Hematopoietic multipotent progenitor cell treated with erythropoietin and hydrocortisone succinate and interleukin-3 and kit ligand, for 17 days (in vitro differentiated cells): Measurements from ENCODE around the gene LNX2.
"Not testable (repeated sequence)": the region's sequence is repeated elsewhere in the genome, so short reads cannot be mapped to it uniquely, and the experiment has no call there.

Source experiments
- DNase-seq: peaks from one replicate; pipeline ENCODE4 v3.0.0-alpha.2; 2015; ENCODE audit warnings: low spot score

Gene LNX2

GRCh38 chr13:27637289-27637626 is 16.9 kb upstream of the LNX2 start:
- DNase-seq: no peak

GRCh38 chr13:27636589-27637288 is 16.4 kb upstream of the LNX2 start:
- DNase-seq: no peak

DNA sequence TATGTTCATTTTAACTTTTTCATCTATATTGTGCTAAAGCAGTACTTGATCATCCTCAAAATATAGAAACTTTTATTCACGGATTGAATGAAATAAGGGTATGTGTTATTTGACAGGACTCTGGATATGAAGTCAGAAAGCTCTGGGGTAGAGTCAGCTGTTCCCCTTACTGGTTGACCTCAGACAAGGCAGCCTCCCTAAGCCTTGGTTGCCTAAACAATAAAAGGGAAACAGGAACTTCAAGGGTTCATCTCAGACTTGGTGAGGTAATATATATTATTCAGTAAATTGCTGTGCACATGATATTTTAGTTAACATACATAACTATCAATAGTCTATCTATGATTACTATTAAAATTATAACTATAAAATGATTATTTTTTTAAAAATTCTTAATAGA is 14.9 kb upstream of the LNX2 start:
- DNase-seq: no peak

DNA sequence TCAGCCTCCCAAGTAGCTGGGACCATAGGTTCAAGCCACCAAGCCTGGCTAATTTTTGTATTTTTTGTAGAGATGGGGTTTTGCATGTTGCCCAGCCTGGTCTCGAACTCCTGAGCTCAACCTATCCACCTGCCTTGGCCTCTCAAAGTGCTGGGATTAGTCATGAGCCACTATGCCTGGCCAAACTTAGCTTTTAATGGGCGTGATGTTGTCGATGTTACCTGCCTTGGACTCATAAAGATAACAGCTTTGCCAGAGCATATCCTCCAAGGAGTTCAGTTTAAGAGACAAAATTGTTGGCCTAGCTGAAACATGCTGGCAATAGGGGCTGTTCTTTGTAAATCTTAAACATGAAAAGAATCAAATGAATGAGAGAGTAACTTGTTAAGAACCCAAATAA is 14.5 kb upstream of the LNX2 start:
- DNase-seq: no peak

DNA sequence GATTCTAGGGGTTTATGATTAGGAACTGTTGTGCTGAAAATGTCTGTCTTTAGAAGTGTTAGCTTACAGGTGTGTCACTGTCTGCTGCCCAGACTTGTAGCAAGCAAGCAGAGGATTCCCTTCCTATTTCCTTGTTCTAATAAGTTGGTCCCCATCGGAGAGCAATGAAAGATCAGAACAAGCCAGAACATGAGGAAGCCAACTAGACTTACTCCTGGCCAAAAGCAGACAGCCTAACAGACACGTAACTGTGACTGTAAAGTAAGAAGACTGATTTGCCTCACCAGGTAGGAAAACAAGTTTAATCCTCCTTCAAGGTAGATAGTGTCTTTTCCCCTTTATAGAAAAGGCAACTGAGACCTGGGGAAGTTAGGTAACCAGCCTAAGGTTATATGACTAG is 13.9 kb upstream of the LNX2 start:
- no peak for DNase-seq

DNA sequence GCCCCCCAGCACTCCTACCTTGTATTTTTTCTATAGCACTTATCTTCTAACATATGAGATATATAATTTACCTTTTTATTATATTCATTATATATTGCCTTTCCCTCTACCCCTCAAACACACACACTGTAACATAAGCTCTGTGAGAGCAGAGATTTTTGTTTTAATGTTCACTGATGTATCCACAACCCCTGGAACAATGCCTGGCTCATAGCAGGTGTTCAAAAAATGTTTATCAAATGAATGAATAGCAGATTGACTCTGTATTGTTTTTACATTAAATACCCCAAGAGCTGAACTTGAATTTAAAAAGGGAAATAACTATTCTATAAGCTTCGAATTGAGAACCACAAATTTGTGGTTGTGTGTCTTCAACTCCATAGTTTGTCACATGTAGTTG is 12.3 kb upstream of the LNX2 start:
- no peak for DNase-seq

DNA sequence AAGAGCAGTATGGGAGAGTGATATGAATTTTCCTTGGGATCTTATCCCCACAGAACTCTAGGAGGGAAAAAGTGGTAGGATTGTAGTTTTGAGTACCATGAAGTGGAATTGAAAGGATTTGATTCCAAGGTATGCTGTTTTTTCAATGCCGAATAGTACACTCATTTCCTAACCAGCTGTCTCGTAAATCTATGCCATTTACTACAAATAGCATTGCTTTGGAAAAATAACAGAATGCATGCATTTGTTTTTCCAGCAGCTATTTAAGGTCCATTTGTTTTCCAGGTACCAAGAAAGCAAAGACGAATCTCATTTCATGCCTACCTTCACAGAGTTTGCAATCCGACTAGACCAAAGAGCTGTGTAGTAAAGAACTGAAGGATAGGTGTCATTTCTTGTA is 11.9 kb upstream of the LNX2 start:
- no peak for DNase-seq

GRCh38 chr13:27631665-27632064 is 11.3 kb upstream of the LNX2 start:
- no peak for DNase-seq

DNA sequence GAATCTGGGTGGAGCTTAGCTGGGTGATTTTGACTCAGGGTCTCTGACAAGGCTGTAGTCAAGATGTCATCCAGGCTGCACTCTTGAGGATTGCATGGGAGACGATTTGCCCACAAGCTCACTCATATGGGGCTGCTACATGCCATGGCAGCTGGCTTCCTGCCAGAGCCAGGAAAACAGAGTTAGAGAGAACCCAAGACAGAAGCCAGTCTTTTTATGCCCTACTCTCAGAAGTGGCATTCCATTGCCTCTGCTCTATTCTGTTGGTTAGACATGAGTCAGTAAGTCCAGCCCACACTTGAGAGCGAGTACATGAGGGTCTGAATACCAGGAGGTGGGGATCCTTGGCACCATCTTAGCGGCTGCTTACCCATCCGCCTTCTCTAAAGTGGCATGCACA is 10.8 kb upstream of the LNX2 start:
- no peak for DNase-seq

- DNase-seq: not testable (repeated sequence)
Observed at GRCh38 chr13:27628766-27629165, 8.4 kb upstream of the LNX2 start.

- DNase-seq: no peak
Observed at GRCh38 chr13:27628081-27628480, 7.8 kb upstream of the LNX2 start.

- no peak for DNase-seq
Observed at GRCh38 chr13:27627380-27627779, 7.1 kb upstream of the LNX2 start.

DNA sequence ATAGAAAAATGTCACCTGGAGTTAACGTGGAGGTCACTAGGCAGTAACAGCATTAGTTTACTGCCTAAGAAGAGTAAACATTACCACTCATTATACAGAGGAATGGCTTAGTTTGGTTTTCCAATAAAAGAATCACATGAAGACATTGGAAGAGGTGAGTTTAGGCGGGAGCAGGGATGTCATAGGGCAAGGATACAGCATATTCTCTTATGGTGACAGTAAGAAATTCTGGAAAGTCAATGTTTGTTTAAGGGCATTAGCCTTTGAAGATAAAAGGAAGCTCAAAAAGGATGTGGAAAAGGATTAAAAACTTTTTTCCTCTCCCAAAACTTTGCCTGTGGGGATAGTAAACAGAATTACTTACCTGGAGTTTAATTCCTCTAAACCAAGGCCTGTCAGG is 5.5 kb upstream of the LNX2 start:
- no peak for DNase-seq

- no peak for DNase-seq
Observed at GRCh38 chr13:27624071-27624470, 3.7 kb upstream of the LNX2 start.

- DNase-seq: no peak
Observed at GRCh38 chr13:27622881-27623280, 2.6 kb upstream of the LNX2 start.

GRCh38 chr13:27622102-27622820 is 1.9 kb upstream of the LNX2 start:
- no peak for DNase-seq

DNA sequence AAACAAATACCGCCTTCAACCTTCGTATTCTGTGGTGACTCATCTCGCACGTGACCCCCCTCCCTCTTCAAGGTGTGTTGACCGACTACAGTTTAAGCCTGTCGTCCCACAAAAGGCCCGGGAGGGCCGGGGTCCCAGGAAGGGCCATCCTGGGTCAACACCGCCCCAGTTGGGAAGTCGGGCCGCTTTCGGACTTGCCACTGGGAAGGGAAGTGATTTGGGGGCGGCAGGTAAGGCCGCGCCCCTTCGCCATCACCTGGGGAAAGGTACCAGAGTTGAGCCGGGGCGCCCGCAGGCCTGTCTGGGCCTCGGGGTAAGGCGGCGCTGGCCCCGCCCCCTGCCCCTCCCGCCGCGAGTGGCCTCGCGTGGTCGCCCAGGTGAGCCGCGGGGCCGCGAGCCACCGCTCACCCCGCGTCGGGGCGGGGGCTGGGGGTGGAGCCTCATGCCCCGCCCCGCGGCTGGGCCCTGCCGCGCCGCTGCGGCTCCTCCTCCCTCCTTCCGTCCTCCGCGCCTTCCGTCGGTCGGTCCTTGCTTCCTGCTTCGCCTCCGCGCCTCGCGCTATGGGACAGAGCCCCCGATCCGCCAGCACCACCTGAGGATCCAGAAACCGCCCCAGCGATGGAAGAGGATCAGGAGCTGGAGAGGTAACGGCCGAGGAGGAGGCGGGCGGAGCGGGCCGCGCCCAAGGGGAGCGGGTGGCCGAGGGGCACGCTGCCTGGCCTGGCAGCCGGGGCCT is 1.2 kb upstream of the LNX2 start, which contains the start of gene POLR1D:
TSS of gene POLR1D (plus strand) at position 527 of the 736 bp plus-strand sequence. CDS start at position 619, 92 bp downstream.
- DNase-seq: peak; percentile 94

DNA sequence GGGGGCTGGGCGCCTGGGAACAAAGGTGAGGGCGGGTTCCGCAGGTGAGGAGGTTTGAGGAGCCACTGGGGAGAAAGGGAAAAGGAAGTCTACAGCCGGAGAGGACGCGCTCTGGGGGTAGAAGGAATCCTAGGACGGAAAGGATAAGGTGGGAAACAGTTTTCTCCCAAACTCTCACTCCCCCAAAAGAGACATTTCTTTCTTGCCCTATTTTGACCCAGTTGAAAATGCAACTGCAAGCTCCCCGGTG is 712 bp upstream of the LNX2 start:
- DNase-seq: no peak

- no peak for DNase-seq
Observed at GRCh38 chr13:27619728-27620376, 477 bp downstream of the LNX2 start.

DNA sequence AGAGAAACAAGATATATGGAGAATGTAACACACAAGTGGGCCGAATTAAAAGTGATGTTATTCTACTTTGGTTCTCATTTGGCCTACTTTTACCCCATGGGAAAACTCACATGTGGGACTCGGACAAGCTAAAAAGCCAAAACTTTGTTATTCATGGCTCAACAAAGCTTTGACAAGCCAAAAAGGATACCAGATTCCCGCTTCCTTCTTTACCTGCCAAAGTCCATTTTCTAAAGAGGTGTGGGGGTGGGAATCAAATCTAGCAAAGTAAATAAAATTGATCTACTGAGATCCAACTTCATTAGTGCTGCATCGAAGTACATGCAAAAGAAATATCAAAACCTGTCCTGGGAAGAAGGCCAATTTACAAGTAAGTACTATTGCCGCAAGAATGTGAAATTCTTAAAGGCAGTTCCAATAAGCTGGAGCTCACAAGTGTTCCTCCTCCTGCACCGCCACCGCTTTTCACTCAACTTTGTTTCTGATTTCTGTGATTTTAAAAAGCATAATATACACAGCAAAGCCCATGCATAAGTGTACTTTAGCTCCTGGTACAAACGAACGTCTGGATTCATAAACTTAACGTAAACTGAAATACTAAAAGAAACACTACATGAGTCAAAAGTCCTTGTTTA is 1.1 kb downstream of the LNX2 start:
- no peak for DNase-seq

GRCh38 chr13:27617881-27618321 is 2.4 kb downstream of the LNX2 start:
- no peak for DNase-seq

DNA sequence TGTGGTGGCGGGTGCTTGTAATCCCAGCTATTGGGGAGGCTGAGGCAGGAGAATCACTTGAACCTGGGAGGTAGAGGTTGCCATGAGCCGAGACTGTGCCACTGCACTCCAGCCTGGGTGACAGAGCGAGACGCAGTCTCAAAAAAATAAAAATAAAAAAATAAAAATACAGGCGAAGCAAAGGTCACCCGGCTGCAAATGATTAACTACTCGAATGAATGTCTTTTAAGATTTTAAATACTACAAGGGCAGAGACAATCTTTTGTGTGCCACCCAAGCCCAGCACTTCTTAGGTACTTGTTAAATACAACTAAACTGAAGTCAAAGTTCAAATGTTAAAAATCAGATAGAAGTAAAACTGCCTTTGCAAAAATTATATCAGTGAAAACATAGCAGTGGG is 6.7 kb downstream of the LNX2 start:
- no peak for DNase-seq
